LNCAP (cell line): ENCODE data around the gene RGPD3.
A peak's percentile ranks its signal among the peaks of the same experiment; 100 is the strongest.
"Not testable (repeated sequence)": the region's sequence is repeated elsewhere in the genome, so short reads cannot be mapped to it uniquely, and the experiment has no call there.

Experiments used
- TF ChIP-seq, protein P1 (sequence below): fragments of 450-650 bp; IDR thresholded peaks from 2 replicates; pipeline ENCODE4 v1.5.1; 2017; ENCODE audit warnings: mild to moderate bottlenecking

The RGPD3 gene

DNA sequence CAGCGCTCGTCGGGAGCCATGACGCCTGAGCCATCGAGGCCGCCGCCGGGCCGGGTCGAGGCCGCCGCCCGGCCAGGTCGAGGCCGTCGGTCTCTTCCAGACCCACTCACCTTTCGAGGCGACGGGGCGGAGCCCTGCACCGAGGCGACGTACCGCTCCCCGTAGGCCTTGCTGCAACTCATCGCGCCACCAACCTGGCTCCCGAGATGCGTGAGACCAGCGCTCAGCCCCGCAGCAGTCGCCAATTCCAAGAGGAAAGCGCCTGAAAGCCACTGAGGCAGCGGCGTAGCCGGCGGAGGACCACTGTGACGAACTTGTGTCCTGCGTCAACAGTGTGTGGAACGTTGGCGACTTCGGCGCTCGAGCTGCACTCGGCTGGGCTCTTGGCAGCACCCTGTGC lies at the start of gene RGPD3:
Gene RGPD3 (minus strand): TSS at position 307 of the 400 bp plus-strand sequence. CDS start 125 bp downstream, at position 182.
- TF ChIP-seq, protein P1, sequence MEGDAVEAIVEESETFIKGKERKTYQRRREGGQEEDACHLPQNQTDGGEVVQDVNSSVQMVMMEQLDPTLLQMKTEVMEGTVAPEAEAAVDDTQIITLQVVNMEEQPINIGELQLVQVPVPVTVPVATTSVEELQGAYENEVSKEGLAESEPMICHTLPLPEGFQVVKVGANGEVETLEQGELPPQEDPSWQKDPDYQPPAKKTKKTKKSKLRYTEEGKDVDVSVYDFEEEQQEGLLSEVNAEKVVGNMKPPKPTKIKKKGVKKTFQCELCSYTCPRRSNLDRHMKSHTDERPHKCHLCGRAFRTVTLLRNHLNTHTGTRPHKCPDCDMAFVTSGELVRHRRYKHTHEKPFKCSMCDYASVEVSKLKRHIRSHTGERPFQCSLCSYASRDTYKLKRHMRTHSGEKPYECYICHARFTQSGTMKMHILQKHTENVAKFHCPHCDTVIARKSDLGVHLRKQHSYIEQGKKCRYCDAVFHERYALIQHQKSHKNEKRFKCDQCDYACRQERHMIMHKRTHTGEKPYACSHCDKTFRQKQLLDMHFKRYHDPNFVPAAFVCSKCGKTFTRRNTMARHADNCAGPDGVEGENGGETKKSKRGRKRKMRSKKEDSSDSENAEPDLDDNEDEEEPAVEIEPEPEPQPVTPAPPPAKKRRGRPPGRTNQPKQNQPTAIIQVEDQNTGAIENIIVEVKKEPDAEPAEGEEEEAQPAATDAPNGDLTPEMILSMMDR, result not testable (repeated sequence)

DNA sequence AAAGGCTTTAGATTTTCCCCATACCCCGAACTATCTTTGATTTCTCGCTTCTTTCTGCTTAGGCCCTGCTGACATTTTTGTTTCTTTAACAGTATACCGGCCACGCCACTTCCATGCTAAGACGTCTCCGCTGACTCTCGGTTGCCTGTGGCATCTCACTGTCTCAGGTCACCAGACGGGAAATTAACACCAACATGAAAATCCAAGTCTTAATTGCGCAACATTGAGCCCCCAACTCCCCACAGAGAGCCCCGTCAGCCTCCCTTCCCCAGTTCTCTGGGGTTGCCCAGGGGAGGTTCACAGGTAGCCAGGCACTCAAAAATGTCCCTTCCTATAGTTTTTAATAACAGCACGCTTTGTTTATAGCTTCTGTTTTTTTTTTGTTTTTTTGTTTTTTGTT lies 49.1 kb upstream of the RGPD3 start:
- TF ChIP-seq, protein P1, result no peak

DNA sequence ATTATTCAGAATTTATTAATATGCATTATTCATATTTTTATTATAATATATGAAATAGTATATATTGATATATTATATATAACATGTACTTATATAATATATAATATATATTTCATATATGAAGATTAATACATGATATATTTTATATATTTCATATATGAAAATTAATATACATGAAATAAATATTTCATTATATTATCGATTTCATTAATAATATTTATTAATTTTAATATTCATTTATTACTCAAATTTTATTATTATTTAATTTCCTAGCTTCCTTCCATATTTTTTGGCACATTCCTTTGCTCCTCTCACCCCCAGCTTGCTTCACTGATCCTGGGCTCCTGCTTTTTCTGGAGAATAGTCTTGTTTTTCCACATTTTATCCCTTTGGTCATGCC lies 48.7 kb upstream of the RGPD3 start:
- TF ChIP-seq, protein P1, result no peak

DNA sequence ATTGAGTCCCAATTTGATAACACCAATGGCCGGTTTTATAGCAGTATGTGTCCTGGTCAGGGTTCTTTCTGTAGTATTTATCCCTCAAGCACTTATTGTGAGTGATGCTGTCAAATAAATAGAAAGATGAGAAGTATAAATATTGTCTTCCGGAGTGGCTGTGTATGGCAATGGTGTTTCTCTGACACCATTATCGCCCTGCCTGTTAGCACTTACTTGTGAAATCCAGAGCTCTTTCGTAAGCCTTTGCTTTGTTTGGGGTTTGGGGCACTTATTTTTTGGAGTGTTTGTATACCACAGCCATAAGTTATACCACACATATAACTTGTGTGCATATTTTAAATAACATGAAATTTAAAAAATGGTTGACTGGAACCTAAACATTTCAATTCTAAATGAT lies 48.2 kb upstream of the RGPD3 start:
- TF ChIP-seq, protein P1, result no peak

DNA sequence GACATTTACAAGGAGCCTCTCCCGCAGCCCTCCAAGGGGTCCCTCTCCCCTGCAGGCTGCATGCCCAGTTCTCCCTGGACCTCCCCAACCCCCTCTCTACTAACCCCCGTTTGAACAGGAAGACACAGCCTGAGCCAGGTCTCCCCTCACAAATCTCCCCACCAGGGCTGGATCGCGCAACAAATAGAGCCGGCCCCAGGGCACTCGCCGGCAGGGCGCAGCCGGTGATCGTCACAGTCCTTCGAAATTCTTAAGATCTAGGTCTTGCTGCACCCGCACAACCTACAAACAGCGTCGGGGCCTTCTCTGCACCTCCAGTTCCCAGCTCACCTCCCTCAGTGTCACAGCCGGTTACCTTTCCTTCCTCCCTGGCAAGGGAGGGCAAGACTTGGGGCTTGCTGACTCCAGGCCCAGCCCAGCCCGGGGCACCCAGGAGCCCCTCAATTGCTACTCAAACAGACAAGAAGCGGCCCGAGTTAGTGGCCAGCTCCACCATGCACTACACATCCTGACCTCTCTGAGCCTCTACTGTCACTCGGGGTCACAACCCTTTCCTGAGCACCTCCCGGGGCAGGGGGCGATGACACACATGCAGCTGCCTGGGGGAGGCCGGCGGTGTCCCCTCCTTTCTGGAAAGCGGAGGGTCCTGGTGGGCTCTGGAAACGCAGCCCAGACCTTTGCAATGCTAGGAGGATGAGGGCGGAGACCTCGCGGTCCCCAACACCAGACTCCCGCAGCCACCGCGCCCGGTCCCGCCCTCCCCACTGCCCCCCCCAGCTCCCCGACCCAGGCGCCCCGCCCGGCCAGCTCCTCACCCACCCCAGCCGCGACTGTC lies 18.6 kb upstream of the RGPD3 start, which contains the start of gene CD8B2:
Gene CD8B2 (plus strand): TSS at position 814 of the 835 bp plus-strand sequence. CDS start 63 bp downstream, outside the sequence.
- TF ChIP-seq, protein P1, result not testable (repeated sequence)

DNA sequence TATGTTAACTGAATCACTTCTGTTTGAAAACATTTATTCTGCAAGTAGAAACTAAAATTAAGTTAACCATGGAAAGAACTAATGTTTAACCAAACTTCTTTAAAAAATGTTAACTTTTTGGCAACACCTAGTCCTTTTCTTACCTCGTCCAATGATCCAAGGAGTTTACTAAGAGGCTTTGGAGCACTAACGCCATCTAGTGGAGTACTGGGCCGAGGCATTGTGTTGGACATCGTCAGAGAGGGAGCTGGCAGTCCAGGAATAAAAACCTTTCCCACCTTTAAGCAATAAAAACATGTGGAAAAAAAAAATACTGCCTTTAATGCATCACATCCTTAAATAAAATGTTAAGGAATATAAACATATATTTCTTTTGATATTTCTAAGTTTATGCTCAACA lies 2.4 kb upstream of the RGPD3 start:
- TF ChIP-seq, protein P1, result peak; percentile 38

DNA sequence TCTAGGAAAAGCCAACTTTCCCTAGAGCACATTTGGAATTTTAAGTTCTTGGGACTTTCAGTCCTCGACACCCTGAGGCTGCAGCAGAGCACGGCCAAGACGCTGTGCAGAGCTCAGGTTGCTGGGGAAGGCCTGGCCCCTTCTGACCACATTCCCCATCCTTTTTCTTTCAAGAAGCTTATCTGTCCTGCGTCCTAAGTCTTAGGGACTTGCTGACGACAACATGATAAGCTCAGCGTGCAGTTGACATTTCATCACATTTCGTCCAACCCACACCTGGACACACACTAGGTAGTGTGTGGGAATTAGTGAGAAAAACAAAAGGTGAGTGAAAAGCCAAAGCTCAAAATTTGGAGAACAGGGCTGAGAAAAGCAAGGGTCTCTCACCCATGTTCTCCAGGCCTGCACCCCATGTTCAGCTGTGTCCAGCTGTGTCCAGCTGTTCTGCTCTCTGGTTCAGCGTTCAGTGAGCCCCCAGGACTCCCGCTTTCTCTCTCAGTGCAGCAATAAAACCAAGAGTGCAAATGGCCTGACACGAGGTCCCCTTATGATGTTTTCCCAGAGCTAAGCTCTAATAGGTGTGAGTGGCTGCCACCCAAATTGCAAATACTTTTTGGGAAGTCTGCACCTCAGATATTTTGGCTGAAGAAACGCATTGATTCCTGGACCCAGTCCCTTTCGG lies 101.9 kb downstream of the RGPD3 start:
- TF ChIP-seq, protein P1, result no peak
